GM18861 (cell line): ENCODE results near the gene FARS2.

Source experiments
- ATAC-seq: cut with Tn5 transposase; IDR thresholded peaks from one replicate; pipeline ENCODE4 v1.9.1; 2021; ENCODE audit not compliant: unreplicated experiment

Gene FARS2

GRCh38 chr6:5746053-5746758 is 484.9 kb downstream of the FARS2 start:
- ATAC-seq, result no peak

GRCh38 chr6:5746759-5747130 is 485.4 kb downstream of the FARS2 start:
- ATAC-seq, result no peak

DNA sequence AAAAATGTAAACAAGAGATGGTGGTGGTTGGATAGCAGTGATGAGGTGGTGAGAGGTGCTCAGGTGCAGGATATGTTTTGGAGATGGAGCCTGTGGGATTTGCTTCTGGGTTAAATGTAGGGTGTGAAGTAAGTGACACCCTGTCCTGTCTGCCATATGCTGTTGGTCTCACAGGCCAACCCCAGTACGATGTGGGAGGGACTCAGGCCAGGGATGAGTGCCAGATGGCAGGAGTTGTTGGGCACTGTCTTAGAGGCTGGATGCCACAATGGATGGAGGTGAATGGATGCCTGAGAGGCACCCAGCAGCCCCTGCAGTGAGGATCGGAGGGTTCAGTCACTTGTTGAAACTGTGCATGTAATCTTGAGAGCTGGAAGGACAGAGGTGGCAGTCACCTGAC is 486.1 kb downstream of the FARS2 start:
- no peak for ATAC-seq

DNA sequence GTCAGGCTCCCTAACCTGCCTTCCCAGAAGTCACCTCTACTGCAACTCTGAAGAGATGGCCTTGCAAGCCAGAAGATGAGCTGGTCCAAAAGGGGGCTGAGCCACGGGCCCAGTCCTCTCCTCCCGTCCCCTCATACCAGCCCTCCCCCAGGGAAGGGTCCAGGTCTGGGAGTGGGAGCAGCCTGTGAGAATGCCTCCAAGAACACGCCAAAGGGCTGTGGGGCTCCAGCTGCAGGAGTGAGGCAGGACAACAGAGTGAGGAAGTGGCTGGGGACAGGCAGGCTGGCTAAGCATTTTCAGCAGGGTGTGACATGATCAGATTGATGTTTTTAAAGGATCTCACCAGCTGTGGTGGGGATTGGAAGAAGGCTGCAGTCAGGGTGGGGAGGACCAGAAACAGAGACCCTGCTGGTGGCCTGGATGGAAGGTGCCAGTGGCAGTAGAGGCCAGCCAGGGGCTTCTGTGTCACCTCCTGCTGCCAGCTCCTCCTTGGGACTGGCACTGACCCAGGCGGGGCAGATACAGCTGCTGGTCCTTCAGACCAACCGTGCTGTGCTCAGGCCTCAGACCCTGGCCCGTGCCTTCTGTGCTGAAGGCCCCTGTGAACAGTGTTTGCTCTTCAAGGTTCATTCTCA is 487.8 kb downstream of the FARS2 start:
- no peak for ATAC-seq

GRCh38 chr6:5749651-5750215 is 488.4 kb downstream of the FARS2 start:
- no peak for ATAC-seq

GRCh38 chr6:5751525-5752390 is 490.4 kb downstream of the FARS2 start:
- no peak for ATAC-seq

DNA sequence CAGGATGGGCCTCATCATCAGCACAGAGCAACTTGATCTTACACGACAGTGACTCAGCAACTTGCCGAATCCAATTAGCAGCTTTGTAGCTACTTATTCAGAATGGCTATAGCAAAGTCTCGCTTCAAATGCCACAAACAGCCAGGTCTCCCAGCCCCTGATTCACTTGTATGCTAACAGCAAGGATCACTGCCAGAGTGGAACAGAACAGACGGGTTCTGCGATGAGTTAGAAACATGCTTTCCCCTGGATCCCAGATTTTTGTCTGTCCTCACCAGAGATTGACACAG is 491.0 kb downstream of the FARS2 start:
- ATAC-seq, result no peak

- ATAC-seq, result no peak
These were observed 491.9 kb downstream of the FARS2 start for GRCh38 chr6:5753209-5753608.

DNA sequence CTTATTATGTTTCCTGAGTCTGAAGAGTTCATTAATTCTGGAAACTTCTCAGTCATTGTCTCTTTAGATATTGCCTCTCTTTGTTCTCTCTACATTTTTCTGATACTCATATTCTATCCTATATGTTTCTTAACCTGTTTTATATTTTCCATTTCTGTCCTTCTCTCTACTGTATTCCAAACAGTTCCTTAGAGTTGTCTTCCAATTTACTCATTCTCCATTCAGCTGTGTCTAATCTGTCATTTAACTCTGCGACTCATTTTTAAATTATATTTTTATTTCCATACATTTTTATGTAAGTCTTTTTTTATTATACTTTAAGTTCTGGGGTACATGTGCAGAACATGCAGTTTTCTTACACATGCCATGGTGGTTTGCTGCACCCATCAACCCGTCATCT is 493.6 kb downstream of the FARS2 start:
- ATAC-seq, result no peak

GRCh38 chr6:5759571-5759970 is 498.3 kb downstream of the FARS2 start:
- ATAC-seq, result no peak

GRCh38 chr6:5761370-5761769 is 500.1 kb downstream of the FARS2 start:
- no peak for ATAC-seq

DNA sequence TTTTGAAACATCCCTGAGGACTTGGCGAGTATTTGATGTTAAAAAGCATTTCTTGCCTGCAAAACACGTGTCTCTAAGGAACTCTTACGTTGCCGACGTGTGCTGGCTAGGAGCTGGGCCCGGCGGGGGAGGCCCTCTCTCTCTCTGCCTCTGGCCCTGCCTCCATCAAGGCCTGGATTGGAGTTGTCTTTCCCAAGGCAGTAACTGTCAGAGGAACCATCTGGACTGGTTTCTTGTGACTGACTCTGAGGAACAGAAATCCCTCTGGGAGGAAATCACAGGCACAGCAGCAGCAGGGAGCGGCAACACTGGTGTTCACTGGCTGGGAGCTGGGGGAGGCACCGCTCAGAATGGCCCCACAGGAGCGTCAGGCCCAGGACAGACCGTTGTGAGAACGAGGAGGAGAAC is 501.3 kb downstream of the FARS2 start:
- ATAC-seq, result no peak

DNA sequence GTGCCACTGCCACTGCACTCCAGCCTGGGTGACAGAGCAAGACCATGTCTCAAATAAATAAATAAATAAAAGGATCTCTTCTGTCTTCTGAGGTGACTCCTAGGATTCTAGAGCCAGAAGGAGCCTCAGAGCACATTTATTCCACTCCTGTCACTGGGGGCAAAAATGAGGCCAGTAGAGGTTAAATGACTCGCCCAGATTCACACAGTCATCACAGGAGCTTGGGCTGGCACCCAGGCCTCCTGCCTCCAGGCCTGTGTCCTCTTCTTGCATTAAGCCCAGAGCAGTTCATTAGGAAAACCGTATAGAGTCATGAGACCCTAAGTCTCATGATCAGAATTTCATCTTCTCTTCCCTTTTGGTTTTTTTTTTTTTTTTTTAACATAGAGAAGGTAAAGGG is 502.1 kb downstream of the FARS2 start:
- no peak for ATAC-seq

GRCh38 chr6:5763871-5764270 is 502.6 kb downstream of the FARS2 start:
- no peak for ATAC-seq

DNA sequence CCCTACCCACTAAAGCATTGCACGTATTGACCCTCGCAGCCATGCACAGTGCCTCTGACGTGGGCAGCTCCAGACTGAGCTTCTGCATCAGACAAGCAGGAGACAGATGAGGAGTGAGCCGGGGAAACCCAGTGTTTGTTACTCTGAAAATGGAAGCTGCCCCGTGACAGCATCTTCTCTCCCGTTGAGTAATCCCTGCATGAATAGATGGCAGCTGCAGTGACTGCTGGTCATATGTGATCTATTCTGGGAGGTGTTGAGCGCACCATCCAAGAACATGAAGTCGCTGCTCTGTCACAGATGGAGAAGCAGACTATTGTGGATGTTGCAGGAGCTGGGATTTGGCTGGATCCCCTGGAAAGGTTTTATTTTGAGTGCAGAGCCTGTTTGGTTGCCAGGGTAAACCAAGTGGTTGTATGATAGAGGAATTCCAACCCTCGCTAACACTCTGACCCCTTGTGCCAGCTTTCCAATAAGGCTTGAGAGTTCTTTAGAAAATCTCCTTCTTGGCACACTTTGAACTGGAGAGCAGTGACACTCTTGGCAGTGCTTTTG is 503.2 kb downstream of the FARS2 start:
- ATAC-seq, result no peak

- ATAC-seq, result no peak
These were observed 503.9 kb downstream of the FARS2 start for GRCh38 chr6:5765141-5765760.

DNA sequence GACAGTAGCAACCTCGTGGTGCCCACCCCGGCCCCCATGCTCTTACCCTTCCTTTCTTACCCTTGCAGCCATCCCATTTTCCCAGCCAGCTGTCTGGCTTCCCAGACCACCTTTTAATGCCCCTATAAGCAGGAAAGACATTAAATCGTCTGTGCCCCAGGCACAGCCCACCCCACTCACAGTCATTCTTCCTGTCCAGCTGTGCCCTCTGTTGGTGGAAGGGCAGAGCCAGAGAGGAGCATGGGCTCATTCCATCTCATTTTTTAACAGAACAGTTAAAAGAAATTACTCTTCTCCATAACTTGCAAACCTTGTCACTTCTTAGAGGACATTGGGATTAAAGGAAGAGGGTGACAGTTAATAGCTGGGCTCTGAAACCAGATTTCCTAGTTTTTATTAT is 504.9 kb downstream of the FARS2 start:
- no peak for ATAC-seq

DNA sequence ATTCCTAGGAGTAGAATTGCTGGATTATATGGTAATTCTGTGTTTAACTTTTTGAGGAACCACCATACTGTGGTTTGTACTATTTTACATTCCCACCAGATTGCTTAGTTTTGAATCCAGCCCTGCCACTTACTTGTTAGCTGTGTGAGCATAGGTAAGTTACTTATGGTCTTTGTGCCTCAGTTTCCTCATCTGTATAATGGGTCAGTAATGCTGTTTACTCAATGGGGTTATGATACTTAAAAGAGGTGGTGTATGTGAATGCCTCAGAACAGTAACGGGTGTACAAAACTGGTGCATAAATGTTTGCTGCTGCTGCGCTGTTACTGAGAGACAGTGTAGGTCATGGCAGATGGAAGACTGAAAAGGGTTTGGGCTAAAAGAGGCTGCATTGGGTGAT is 506.2 kb downstream of the FARS2 start:
- ATAC-seq, result no peak

- no peak for ATAC-seq
These were observed 509.9 kb downstream of the FARS2 start for GRCh38 chr6:5771211-5771610.

DNA sequence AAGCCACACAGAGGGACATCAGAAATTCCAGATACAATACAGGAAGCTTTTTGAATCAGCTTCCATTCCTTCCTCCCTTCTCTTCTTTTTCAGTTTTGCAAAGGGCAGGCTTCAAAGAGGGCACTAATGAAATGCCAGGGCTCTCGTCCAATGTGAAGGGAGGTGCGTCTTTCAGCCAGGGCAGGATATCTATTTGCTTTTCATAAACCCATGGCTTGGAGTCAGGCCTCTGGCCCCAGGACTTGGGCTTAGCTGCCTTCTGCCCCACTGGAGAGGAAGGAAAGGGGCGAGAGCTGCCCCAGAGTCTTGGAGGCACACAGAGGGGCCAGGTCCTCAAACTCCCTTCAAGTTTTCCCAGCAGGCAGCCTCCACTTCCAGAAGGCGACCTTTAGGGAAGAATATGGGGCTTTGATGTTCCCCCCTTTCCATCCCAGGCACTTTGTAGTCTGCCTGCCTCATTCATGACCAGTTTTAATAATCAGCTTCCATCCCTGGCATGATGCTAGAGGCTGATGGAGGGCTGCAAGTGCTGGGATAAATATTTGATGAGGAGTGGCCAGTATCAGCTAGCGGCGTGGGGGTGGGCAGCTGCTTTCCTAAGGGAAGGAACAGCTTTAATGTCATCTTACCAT is 510.6 kb downstream of the FARS2 start:
- ATAC-seq, result no peak
